GM19328 (cell line): ENCODE data around the gene RGS6.

Experiments
- ATAC-seq: cut with Tn5 transposase; IDR thresholded peaks from one replicate; pipeline ENCODE4 v1.9.1; 2021; ENCODE audit warnings: mild to moderate bottlenecking, moderate library complexity; ENCODE audit not compliant: unreplicated experiment

The RGS6 gene

DNA sequence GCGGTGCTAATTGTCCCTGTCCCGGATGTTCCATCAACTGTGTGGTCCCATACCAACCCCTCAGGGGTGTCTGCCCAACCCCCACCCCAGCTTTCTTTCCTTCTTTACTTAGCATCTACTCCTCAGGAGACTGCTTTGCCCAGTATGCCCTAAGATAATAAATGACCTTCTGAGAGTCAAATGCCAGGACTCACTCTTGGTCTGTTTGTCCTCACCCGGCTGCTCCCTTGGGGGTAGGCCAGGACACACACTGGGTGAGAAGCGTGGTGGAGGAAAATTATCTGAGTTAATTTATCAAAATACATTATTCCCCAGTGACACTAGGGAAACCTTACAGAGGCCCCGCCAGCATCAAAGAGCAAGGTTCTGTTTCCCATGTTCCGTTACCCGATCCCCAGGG lies 457.0 kb downstream of the RGS6 start:
- no peak for ATAC-seq

DNA sequence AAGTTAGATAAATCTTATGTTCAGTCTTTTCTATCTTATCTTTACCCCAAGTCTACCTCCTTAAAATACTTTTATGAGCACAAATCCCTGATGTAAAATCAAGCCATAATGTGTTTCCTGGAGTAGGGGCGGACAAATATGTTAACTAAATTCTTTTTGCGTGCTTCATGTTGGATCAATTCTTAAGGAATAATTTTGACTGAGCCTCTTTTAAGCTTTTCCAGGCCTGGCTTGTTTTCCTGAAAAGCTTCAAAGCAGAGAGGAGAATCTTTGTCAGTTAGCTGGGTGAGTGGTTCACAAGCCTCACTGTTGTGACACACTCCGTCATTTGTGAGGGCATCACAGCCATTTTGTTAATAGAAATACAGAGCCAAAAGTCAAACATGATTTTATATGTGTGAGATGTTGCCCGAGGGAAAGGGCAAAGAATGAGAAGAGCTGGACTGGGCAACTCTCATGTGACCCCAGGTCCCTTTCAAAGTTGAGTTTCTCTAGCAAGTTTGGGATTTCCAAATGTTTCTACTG lies 468.9 kb downstream of the RGS6 start:
- ATAC-seq: no peak

DNA sequence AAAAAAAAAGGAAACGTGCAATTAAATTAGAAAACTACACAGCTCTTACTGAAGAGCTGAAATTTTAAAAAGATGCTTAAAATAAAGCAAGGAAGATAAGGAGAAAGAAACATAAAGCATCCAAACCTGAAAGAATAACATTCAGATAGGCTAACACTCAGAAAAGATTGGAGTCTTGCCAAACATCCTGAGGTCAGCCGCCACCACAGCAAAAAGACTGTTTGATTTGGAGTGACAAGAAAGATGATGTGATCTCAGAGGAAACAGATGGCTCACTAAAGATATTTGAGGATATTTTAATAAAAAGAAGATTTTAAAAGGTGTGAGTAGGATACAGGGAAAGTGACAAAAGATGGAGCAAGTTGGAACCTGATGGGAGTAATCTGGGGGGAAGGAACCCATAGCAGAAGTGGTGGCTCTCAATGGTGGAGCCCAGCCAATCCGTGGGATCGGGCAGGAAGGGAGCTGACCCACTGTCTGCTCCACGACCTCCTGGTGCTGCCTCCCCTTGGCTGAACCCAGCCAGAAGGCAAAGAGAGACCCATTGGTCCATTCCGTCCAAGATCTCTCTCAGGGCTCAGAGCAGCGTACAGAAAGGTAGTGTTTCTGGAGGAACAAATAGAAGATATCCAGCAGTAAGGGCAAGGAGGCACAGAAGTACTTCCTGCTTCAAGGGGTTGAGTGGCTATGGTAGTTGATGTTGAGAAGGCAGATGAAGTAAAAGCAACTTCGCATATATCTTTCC lies 469.6 kb downstream of the RGS6 start:
- no peak for ATAC-seq

DNA sequence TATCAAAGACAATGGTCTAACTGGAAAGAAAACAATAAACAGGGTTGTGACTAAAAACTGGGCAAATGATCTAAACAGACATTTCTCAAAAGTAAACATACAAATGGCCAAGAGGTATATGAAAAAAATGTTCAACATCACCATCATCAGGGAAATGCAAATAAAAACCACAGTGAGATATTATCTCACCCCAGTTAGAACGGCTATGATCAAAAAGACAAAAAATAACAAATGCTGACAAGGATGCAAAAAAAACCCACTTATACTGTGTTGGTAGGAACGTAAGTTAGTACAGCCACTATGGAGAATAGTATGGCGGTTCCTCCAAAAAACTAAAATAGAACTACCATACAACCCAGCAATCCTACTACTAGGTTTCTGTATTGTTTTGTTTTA lies 470.1 kb downstream of the RGS6 start:
- ATAC-seq: no peak

DNA sequence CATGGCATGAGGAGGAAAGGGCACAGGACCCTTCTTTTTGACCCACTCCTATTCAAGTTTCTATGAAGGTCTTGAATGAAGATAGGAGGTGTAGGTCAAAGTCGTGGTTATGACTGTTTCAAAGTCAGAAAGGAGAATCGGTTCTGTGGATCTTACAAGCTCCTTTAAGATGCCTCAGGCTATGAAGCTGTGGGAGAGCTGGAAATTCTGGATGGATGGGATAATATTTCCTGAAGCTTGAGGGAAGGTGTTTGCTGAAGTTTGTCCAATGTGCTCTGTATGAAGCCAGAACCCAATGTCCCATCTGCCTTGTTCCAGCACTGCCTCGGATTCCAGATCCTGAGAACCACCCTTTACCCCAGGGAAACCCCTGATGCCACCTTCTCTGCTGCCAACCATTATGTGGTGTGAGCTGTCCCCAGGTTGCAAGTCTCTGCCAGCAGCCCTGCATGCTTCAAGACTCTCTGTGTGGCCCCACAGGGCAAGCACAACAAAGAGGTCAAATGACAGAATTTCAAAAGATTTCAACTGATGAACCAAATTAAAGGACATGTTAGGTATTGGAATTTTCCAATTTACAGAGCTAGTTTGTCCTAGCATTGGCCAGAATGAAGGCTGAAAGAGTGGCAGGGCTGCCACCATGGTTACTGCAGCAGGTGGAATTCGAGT lies 472.0 kb downstream of the RGS6 start:
- ATAC-seq: no peak

DNA sequence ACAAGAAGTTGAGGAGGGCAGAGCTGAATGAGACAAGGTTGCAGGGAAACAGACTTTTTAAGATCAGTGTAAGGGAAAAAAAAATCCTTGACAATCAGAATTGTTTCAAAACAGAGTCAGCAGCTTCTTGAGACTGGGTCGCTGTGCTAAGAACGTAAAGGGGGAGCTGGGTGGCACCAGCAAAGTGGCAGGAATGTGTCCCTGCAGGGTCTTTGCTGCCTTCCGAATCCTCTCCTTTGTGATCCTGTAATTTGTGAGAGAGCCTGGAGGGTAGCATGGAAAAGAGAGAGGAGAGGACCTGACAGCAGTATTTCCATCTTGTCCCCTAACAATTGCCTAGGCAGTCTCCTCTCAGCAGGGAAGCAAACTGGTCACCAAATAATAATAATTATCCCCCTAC lies 472.8 kb downstream of the RGS6 start:
- no peak for ATAC-seq

DNA sequence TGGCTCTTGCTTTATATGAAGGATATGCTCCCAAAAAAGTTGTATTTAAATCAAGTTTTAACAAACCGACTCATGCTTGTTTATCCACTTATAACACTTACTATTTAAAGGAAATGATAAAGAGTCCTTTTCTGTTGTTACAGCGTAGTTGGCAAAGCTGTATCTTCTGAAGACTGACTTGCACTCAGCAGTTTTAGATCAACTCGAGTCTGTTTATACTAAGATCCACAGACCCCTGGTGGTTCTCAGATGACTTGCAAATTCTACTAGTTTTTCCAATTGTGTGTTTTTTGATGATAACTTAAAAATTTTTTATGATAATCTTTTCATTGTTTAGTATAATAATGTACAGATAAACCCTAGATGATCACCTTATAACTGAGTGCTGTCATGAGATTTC lies 475.8 kb downstream of the RGS6 start:
- ATAC-seq: no peak

DNA sequence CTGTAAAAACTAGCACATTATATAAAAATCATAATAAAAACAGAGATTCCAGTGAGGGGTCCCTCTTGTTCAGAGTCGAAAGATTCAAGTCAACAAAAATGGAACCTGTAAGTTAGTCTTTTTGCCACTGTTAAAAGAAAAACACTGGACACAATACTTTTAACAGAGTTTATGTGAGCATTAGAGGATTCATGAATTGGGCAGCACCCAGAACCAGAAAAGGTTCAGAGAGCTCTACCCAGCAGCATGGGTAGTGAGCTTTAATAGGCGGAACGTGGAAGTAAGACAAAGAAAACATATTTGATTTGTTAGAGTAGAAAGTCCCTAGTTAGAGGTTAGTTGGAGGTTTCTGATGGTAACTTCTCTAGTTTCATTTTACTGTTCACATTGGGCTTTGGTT lies 476.8 kb downstream of the RGS6 start:
- no peak for ATAC-seq

DNA sequence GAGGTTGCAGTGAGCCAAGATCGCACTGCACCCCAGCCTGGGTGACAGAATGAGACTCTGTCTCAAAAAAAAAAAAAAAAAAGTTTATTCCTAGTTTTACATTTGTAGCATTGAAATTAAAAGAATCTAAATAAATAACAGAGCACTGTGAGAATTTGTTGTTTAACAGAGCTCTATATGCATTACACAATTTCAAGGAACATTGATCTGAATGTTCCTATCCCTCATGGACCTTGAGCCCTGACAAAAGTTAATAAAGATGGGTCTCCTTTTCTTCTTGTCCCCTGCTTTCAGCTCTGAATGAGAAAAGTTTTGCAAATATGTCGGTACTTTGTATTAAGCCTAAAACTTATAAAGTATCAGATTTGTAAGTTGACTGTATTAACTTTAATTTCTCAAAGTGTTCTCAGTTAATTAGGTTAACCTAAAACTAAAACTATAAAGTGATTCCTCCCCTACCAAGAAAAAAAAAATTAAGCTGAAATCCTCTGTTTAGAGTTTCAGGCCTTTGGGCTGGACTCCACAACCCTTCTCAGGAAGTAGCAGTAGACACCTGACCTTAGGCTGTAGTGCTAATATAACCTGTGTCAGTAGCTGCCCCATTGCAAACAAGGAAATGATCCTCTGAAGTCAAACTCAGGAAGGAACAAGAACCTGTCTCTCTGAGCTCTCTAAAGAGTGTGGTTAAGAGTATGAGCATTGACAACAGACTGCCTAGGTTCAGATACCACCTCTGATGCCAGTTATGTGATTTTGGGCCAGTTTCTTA lies 484.0 kb downstream of the RGS6 start:
- no peak for ATAC-seq

DNA sequence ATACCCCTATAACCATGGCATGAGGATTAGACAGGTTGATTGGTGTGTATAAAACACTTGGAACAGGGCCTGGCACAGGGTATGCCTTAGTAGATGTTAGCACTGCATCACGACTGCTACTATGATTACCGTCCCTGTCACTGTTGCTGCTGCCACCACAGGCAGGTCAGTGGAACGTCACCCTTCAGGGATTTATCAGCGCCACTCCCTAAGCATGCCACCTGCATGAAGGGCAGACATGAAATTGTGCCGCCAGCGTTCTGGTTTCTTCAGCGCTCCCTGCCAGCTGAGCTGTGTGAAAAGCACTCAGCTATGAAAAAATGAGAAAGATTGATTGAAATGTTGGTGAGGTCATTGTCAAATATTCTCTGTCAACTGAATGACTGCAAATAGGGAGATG lies 484.7 kb downstream of the RGS6 start:
- ATAC-seq: no peak

DNA sequence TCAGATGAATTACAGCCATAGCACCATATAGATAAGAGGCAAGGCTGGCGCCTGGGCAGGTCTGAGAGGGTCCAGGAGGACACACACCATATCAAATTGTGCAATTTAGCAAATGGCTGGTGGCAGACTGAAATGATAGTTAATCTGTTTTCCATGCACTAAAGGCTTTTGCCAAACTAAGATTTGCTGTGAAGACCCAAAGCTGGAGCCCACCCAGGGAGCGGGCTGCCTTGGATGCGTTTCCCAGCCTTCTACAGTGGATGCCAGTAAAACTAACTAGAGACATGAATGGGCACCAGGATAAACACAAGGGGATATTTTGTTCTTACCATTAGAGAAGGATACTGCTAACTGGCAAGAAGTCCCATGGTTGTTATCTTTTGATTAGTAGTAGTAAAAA lies 486.6 kb downstream of the RGS6 start:
- ATAC-seq: no peak

DNA sequence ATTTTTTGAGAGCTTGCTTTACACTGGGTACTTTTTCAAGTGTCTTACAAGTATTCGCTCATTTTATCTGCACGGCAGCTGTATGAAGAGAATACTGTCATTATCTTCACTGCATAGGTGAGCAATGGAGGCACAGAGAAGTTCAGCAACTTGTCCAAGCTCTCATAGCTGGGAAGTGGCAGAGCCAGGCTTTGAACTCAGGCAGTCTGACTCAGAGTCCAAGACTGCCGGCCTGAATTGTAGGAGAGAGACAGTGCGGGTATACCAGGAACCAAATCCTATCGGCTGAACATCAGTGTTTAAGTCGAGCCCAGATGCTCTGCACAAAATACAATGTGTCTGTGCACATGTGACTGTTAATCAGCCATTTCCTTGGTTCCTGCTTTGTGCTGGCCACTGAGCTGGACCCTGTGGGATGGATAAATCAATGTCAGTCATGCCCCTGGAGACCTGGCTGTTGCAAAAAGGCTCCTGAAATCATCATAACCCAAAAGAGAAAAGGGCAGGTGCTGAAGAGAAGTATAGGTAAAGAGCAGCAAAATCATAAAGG lies 487.1 kb downstream of the RGS6 start:
- ATAC-seq: no peak

DNA sequence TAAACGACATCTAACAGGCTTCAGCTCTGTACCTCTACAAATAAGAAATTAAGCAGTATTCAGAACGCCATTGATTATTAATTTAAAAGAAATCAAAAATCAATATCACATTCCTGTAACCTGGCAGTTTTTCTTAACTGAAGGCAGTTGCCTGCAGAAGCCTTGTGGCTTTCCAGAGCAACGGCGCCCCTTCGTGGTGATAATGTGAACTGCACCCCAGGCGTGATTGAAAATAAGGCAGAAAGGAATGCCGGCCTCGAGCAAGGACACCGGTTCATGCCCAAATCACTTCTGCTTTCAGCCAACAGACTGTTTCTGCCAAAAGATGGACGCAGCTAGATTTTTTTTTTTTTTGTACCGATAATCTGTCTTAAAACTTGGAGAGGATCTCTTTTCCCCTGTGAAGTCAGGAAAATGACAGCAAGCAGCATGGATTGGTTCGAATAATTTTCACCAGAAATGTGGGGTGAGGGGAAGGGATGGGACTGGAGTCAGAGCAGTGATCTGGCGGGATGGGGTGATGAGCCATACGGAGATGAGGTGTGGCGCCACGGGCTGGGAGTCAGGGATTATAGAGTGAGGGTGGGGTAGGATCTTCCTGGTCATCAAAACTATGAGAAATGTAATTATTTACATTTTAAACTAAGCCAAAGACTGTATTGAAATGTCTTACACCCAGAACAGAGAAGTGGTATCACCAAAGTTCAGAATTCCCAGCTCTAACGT lies 488.7 kb downstream of the RGS6 start:
- ATAC-seq: no peak

DNA sequence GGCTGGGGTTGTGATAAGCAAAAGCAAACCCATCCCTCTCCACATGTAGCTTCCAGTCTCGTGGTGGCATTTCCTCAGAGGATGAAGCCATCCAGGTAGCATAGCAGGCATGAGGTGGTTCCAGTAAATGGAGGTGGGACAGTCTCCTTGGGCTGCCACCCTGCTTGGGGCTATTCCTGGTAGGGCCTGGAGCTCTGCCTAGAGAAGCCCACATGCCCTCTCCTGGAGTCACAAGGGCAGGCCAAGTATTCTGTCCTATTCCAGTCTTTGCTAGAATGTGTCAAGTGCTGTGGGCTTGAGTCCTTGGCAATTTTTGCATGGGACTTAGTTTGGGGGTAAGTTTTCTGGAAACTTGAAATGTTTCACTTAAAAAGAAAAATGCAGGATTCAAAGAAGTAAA lies 491.7 kb downstream of the RGS6 start:
- ATAC-seq: no peak

DNA sequence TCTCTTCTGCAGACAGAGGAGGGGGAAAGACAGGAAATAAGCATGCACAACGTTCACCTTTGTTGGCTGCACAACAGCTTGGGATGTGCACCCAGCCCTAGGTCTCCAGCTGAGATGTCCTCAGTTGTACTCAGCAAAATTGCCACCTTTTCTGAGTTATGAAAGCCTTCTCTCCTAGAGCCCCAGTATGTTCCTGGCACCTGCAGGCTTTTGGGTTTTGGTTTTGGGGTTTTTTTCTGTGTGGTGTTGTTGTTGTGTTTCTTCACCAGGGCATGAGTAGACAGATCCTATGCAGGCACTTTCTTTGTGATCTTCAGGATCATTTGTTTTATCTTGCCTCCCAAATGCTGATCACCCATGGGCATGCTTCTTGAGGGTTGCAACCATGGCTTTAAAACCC lies 498.2 kb downstream of the RGS6 start:
- ATAC-seq: no peak

DNA sequence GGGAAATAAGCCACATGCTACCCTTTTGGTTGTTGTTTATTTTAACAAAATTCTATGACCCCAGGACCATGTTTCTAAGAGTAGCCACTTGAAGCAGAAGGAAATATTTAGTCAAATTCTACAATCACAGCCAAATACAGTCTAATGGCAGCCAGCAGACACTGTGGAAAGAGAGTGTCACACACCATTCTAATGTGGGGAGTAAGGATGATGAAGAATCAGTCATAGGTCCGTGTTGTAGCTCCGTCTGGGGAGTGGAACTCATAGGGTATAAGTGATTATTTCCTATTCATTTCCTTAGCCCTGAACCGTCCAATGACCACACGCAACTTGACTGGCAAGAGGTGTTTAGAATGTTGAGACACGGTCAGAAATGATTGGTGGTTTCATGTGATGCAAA lies 500.5 kb downstream of the RGS6 start:
- ATAC-seq: no peak

DNA sequence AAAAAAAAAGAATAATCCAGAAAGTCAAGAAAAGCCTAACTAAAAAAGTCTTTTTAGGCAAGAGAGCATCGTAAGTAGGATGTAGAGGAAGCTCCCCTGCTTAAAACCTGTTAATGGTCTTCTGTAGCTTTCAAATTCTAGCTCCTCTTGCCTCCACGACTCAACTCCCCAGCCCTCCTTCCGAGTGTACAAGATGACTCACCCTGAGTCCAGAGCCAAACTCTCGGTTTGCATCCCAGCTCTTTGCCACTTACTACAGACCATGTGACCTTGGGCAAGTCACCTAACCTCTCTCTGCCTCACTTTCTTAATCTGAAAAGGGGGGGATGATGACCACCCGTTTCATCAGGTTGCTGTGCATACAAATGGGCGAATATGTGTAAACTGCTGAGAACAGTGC lies 501.3 kb downstream of the RGS6 start:
- no peak for ATAC-seq

DNA sequence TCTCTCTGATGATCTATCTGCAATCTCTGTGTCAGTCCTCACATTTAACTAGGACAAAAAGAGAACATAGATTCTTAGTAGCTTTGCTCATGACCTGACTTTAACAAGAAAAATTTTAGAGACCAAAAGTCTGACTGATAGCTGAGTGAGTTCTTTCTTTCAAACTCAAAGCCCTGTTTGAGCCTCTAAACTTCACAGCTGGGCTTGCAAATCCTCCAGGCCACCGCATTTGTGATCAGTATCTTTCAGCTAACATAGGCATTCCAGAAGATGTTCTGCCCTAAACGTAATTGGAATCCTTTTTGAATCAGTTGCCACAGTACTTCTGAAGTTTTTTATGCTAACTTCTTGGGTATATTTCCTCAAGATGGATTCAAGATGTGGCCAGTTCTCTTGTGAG lies 502.6 kb downstream of the RGS6 start:
- no peak for ATAC-seq

DNA sequence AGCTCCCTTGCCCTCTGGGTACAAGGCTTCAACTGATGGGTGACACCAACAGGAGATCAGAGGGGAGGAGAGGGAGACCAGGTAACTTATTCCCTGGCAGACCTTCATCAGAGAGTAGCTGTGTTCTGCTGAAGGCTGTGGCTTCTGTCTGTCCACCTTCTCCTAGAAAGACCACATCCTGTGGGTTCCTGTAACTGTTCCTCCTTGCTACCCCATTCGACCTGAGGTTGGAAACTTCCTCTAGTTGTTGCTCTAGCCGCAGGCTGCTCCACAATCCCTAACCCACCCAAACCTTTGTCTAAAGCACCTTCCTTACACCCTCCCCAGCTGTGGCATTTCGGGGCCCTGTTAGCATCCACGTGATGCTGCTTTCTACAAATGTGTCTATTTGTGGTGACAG lies 507.5 kb downstream of the RGS6 start:
- no peak for ATAC-seq

DNA sequence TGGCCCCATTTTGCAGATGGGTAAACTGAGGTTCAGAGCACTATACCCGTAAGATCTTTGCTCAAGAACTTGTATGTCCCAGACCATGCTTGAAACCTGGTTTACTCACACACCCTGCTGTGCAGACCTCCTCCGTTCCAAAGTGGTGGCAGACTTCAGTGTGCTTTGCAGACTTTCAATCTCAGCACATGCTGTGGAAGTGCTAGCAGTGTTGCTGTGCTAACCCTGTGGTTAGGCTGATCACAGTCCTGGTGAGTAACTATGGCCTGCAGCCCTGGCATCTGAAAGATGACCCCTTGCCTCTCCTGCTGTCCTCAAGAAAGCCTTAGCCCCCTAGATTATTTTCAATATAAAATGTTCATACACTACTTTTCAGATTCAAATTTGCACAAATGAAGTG lies 511.0 kb downstream of the RGS6 start:
- no peak for ATAC-seq

DNA sequence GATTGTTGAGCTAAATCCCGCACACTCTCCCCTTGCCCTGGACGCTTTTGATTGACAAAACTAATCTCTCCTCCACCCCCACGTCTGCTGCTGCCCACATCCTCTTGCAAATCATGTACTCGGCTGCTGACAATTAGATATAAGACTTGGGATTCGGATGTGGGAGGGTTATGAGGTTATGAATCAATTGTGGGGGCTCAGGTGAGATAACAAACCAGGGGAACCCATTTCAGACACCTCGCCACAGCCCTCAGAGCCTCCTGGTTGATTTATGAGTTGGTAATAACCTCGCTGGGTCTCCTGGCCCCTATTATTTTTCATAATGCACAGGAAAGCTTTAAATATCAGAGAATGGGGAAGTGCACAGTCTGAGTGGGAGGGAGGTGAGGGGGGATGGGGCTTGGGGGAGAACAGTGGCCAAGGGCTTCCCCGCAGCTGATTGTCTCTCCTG lies 511.8 kb downstream of the RGS6 start:
- no peak for ATAC-seq
